GM19372 (cell line): ENCODE measurements around the gene EPHA2.

Experiments
- ATAC-seq: cut with Tn5 transposase; IDR thresholded peaks from one replicate; pipeline ENCODE4 v1.9.1; 2021; ENCODE audit warnings: mild to moderate bottlenecking, low read depth, moderate library complexity; ENCODE audit not compliant: unreplicated experiment

Gene EPHA2

GRCh38 chr1:16078925-16079656, 76.8 kb downstream of the EPHA2 start:
- ATAC-seq, result no peak

GRCh38 chr1:16077406-16078245, 78.2 kb downstream of the EPHA2 start:
- no peak for ATAC-seq

- no peak for ATAC-seq
Observed at GRCh38 chr1:16076865-16077238, 79.0 kb downstream of the EPHA2 start.

GRCh38 chr1:16076031-16076864, 79.6 kb downstream of the EPHA2 start:
- no peak for ATAC-seq

GRCh38 chr1:16075337-16076030, 80.4 kb downstream of the EPHA2 start:
- ATAC-seq, result no peak
